Lower leg skin (tissue), 3 donors: ENCODE measurements around the gene ZRANB3.

Experiments used
- CTCF ChIP-seq, 3 donors: fragments of 450-650 bp; IDR thresholded peaks; one replicate each; pipeline ENCODE4 v1.5.1; 2016; ENCODE audit warnings: antibody characterized with exemption in 3 of 3, mild to moderate bottlenecking in 3 of 3, moderate library complexity in 2 of 3
- POLR2A ChIP-seq, 2 donors: fragments of 450-650 bp; IDR thresholded peaks; one replicate each; pipeline ENCODE4 v1.6.1; 2016 to 2017; ENCODE audit warnings: antibody characterized with exemption in 2 of 2, mild to moderate bottlenecking in 1 of 2, moderate library complexity in 1 of 2

GRCh38 chr2:135198481-135198880, 332.5 kb downstream of the ZRANB3 start:
- TF ChIP-seq CTCF (IDR thresholded peaks at IDR 0.05) = no peak
- no peak for TF ChIP-seq POLR2A (IDR thresholded peaks at IDR 0.05)
